GM23248 (cell line): Measurements from ENCODE around the gene CNTNAP1. TPM values are rescaled to one million over a fixed set of nuclear protein-coding genes. Genes with fewer than 3 reads are reported as not detected.

Experiments used
- DNase-seq: peaks from one replicate; pipeline ENCODE4 v3.0.0-alpha.2; 2015
- H2AFZ ChIP-seq: fragments of 200-600 bp; sonication (generic); 2 replicates; pipeline ENCODE4 v1.6.1; 2016; ENCODE audit warnings: antibody characterized with exemption
- H3F3A ChIP-seq: fragments of 200-600 bp; sonication (generic); 2 replicates; pipeline ENCODE4 v1.6.1; 2016; ENCODE audit warnings: mild to moderate bottlenecking, antibody characterized with exemption, mixed run types; ENCODE audit not compliant: insufficient read depth
- H3K27ac ChIP-seq: fragments of 200-600 bp; sonication (generic); 2 replicates; pipeline ENCODE4 v1.5.1; 2016; ENCODE audit warnings: mild to moderate bottlenecking
- H3K27me3 ChIP-seq: fragments of 200-600 bp; sonication (generic); replicated peaks from 2 replicates; pipeline ENCODE4 v1.6.1; 2016; ENCODE audit warnings: mild to moderate bottlenecking; ENCODE audit not compliant: insufficient read depth
- H3K36me3 ChIP-seq: fragments of 200-600 bp; sonication (generic); 2 replicates; pipeline ENCODE4 v1.6.1; 2016; ENCODE audit warnings: low read depth, mild to moderate bottlenecking
- H3K4me1 ChIP-seq: fragments of 200-600 bp; sonication (generic); 2 replicates; pipeline ENCODE4 v1.6.1; 2016; ENCODE audit warnings: mild to moderate bottlenecking; ENCODE audit not compliant: insufficient read depth
- H3K4me2 ChIP-seq: fragments of 200-600 bp; sonication (generic); one replicate; pipeline ENCODE4 v1.6.1; 2016; ENCODE audit warnings: mild to moderate bottlenecking; ENCODE audit not compliant: unreplicated experiment
- H3K4me3 ChIP-seq: fragments of 200-600 bp; sonication (generic); 2 replicates; pipeline ENCODE4 v1.5.1; 2016; ENCODE audit warnings: mild to moderate bottlenecking
- H3K79me2 ChIP-seq: fragments of 200-600 bp; sonication (generic); 2 replicates; pipeline ENCODE4 v1.6.1; 2016; ENCODE audit warnings: mild to moderate bottlenecking; ENCODE audit not compliant: insufficient read depth
- H3K9ac ChIP-seq: fragments of 200-600 bp; sonication (generic); 2 replicates; pipeline ENCODE4 v1.6.1; 2016; ENCODE audit warnings: mild to moderate bottlenecking
- H3K9me2 ChIP-seq: fragments of 200-600 bp; sonication (generic); 2 replicates; pipeline ENCODE4 v1.6.1; 2016; ENCODE audit warnings: mixed run types, mild to moderate bottlenecking, moderate library complexity; ENCODE audit not compliant: insufficient read depth
- H3K9me3 ChIP-seq: fragments of 200-600 bp; sonication (generic); one replicate; pipeline ENCODE4 v1.6.1; 2017; ENCODE audit warnings: low read depth
- H4K20me1 ChIP-seq: fragments of 200-600 bp; sonication (generic); 2 replicates; pipeline ENCODE4 v1.6.0; 2016; ENCODE audit not compliant: insufficient read depth
- EZH2 ChIP-seq: fragments of 200-600 bp; sonication (generic); IDR thresholded peaks from 2 replicates; pipeline ENCODE4 v1.6.1; 2018; ENCODE audit warnings: antibody characterized with exemption, mild to moderate bottlenecking; ENCODE audit not compliant: insufficient read depth, poor library complexity, severe bottlenecking
- EZH2phosphoT487 ChIP-seq: fragments of 200-600 bp; sonication (generic); IDR thresholded peaks from 2 replicates; pipeline ENCODE4 v1.6.1; 2018; ENCODE audit warnings: antibody characterized with exemption, moderate library complexity, mild to moderate bottlenecking, low read depth; ENCODE audit not compliant: insufficient read depth
- WGBS, 2 experiments: methylation state at CpG; one replicate each; pipeline ENCODE4 v1.1.6; 2015 to 2017; ENCODE audit warnings: low lambda C conversion rate in 2 of 2, low coverage in 1 of 2; ENCODE audit errors: missing lambda C conversion rate in 2 of 2; 5-methylcytosine and 5-hydroxymethylcytosine counted together
- in situ Hi-C: fragments of 300-500 bp; cut with MboI; formaldehyde crosslinking; loops from 2 replicates; pipeline ENCODE4 v1.15.0; 2020
- polyA plus RNA-seq: library from polyadenylated mRNA; unstranded; fragments of >200 nt; fragmentation: Nextera tagmentation; extraction: Ambion mirVana; gene quantifications from 2 replicates; pipeline ENCODE4 v1.2.1, GENCODE V29; 2016
- total RNA-seq: library from RNA; depleted of rRNA; stranded (reverse); fragments of >200 nt; shearing (Covaris generic); gene quantifications from 2 replicates; pipeline ENCODE4 v1.2.3, GENCODE V29; 2014

CNTNAP1 gene
- total and polyA plus RNA-seq, 2 experiments from 2014 or later, result 3.6 to 24.5 TPM

DNA sequence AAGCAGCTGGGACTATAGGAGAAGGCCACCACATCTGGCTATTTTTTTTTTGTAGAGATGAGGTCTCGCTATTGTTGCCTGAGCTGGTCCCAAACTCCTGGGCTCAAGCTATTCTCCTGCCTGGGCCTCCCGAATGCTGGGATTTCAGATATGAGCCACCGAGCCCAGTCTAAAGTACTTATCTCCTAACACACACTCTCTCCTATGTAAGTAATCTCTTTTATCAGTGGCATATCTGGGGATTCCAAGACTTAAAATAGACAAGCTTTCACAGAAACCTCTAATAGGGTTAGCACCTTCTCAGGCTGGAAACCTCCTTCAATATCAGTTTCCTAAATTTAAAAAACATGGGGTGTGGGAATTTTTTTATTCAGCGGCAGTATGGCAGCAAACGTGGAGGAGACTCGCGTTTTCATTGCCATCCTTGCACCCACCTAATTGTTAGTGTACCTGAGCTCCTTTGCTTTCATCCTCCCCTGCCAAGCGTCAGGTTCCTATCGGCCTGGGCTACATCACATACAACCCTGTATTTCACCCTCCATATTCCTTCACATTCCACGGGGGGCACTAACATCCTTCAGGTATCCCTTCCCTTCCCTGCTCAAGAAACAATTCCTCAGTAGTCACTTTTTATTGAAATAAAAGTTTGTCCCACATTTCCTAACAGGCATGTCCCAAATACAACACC, 61.4 kb downstream of the CNTNAP1 start:
- H3K79me2 ChIP-seq, result peaks cover 58% of the 10 kb centered on the region
- TF ChIP-seq EZH2 (no peak), EZH2phosphoT487 (no peak)
- no peak for DNase-seq
- peaks cover 8% of the 10 kb centered on the region for H3K4me1 ChIP-seq
- peak overlapping the region; percentile 60 for H3K27ac ChIP-seq
- H3K4me2 ChIP-seq, result peak overlapping the region; percentile 73
- peak overlapping the region; percentile 77 for H3K4me3 ChIP-seq
- no peaks in the 10 kb centered on the region for H3F3A ChIP-seq
- no peaks in the 10 kb centered on the region for H3K27me3 ChIP-seq
- in situ Hi-C loops, result loop anchor here (25.0 kb wide), 1 partner anchor 194 kb away; no protein-coding TSS in a partner anchor
- H3K36me3 ChIP-seq, result no peaks in the 10 kb centered on the region
- H3K9me2 ChIP-seq, result no peaks in the 10 kb centered on the region
- H4K20me1 ChIP-seq, result no peaks in the 10 kb centered on the region
- WGBS, 2 experiments, result 62 to 63% methylated on average over 10 of the region's 10 CpGs
- H3K9me3 ChIP-seq, result no peaks in the 10 kb centered on the region
- H2AFZ ChIP-seq, result peak overlapping the region; percentile 91
- peak overlapping the region; percentile 88 for H3K9ac ChIP-seq

DNA sequence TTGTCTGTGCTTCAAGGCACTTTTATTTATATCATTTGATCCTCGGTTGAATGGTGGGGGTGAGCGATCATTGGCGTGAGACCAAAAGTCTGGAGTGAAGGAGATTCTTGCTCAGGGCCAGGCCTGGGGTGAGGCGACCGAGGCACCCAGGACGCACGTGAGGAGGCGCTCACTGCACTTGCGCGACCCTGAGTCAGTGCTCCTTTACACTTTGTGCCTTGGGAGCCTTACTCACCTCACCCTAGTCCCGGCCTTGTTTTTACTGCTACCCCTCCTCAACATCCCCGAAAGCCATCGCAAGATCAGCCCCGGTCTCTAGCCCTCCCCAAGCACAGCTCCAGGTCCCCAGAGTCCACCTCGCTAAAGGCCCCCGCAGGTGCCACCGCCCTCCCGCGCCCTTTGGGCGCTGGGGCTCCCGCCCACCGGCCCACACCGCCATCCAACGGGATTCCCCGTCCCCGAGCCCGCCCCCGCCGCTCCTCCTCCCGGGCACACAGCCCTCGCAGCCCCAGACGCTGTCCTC, 62.0 kb downstream of the CNTNAP1 start:
- Histone ChIP-seq H3K9ac (peak overlapping the region; percentile 88), H3F3A (no peaks in the 10 kb centered on the region), H3K79me2 (peaks cover 52% of the 10 kb centered on the region), H3K4me2 (peak overlapping the region; percentile 73), H3K9me2 (no peaks in the 10 kb centered on the region), H3K4me3 (peak overlapping the region; percentile 77), H4K20me1 (no peaks in the 10 kb centered on the region), H3K9me3 (no peaks in the 10 kb centered on the region), H3K27me3 (no peaks in the 10 kb centered on the region), H3K4me1 (peaks cover 8% of the 10 kb centered on the region), H2AFZ (peak overlapping the region; percentile 91), H3K36me3 (no peaks in the 10 kb centered on the region), H3K27ac (peak overlapping the region; percentile 60)
- in situ Hi-C loops, result loop anchor here (25.0 kb wide), 1 partner anchor 193 kb away; no protein-coding TSS in a partner anchor
- TF ChIP-seq EZH2, result no peak
- no peak for TF ChIP-seq EZH2phosphoT487
- DNase-seq, result peak; percentile 80
- WGBS, 2 experiments, result 3% methylated on average over 20 to 31 of the region's 32 CpGs

DNA sequence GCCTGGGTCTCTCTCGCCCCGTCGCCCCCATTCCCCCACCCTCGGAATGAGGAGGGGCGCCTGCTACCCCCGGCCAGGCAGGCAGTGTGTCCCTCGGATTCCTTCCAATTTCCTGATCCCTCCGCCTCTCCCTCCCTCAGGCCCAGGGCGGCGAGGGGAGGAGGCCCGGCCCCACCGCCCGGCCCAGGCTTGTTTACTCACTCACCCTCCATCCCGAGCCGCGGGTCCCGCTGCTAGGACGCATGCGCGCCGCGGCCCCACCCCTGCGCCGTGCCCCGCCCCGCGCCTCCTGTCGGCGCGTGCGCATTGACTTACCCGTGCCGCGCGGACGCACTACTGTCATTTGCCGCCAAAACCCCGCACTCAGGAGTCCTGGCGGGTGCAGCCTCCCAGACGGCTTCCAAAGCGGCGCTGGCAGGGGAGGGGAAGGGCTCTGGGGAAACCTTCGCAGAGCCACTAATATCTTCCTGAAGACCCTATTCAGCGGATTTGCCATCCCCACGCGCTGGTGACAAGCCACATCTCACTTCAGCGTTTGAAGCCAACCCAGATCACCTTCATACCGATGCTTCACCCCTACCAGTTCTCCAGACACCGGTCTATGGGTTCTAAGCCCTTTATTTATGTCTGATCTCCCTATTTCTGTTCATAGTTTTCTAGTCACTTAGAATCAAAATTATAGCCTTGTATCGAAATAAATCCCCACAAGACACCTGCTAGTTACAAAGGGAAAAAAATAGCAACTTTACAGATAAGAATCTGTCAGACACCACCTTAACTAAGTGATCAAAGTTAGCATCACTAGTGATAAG, 62.7 kb downstream of the CNTNAP1 start, which contains the start of gene EZH1:
EZH1 (minus strand) TSS at position 235 of the 812 bp plus-strand sequence. CDS start 16,099 bp downstream, outside the sequence.
- in situ Hi-C loops, result loop anchor here (25.0 kb wide), 1 partner anchor 192 kb away; no protein-coding TSS in a partner anchor
- H3K4me3 ChIP-seq, result peak within 1 kb of the TSS; percentile 77
- H3K9me3 ChIP-seq, result no peaks in the 10 kb centered on the region
- H3K9me2 ChIP-seq, result no peaks in the 10 kb centered on the region
- peaks cover 45% of the 10 kb centered on the region for H3K79me2 ChIP-seq
- peak within 1 kb of the TSS; percentile 60 for H3K27ac ChIP-seq
- H3K4me2 ChIP-seq, result peak within 1 kb of the TSS; percentile 73
- H3F3A ChIP-seq, result no peaks in the 10 kb centered on the region
- no peaks in the 10 kb centered on the region for H3K36me3 ChIP-seq
- no peaks in the 10 kb centered on the region for H4K20me1 ChIP-seq
- peak within 1 kb of the TSS; percentile 91 for H2AFZ ChIP-seq
- H3K27me3 ChIP-seq, result no peaks in the 10 kb centered on the region
- H3K4me1 ChIP-seq, result peaks cover 8% of the 10 kb centered on the region
- TF ChIP-seq EZH2phosphoT487, result no peak
- TF ChIP-seq EZH2, result no peak
- WGBS, 2 experiments, result 5 to 8% methylated on average over 28 to 32 of the region's 50 CpGs
- DNase-seq, result peak; percentile 97
- peak within 1 kb of the TSS; percentile 88 for H3K9ac ChIP-seq

DNA sequence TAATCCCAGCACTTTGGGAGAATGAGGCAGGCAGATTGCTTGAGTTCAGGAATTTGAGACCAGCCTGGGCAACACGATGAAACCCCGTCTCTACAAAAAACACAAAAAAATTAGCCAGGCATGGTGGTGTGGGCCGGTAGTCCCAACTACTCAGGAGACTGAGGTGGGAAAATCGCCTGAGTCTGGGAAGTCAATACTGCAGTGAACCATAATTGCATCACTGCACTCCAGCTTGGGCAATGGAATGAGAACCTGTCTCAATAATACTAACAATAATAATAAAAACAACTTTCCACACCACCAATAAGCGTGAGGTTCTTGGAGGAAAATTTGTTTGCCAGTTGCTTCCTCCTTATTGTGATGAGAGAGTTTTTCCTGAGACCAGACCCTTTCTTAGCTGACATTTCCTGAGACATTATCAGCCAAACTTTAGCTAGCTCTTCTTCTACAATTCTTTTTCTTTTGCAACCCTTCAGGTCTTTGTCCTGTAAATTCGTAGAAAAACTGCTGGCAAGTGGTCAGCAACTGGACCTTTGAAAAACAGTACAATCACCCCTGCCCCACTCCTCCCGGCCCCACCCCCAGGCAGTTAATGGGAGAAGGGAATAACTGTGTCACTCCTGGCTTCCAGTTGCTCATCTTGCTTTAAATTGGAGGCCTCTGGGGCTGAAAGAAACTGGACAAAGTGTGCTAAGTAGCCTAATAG, 66.0 kb downstream of the CNTNAP1 start:
- Histone ChIP-seq H3K9me3 (no peaks in the 10 kb centered on the region), H3F3A (no peaks in the 10 kb centered on the region), H2AFZ (no peak overlapping the region), H3K36me3 (no peaks in the 10 kb centered on the region), H3K4me3 (no peak overlapping the region), H3K9me2 (no peaks in the 10 kb centered on the region), H3K4me1 (peaks cover 8% of the 10 kb centered on the region), H3K79me2 (peaks cover 12% of the 10 kb centered on the region), H3K27me3 (no peaks in the 10 kb centered on the region), H4K20me1 (no peaks in the 10 kb centered on the region), H3K9ac (no peak overlapping the region), H3K27ac (no peak overlapping the region), H3K4me2 (no peak overlapping the region)
- peak; percentile 7 for DNase-seq
- TF ChIP-seq EZH2phosphoT487, result no peak
- no peak for TF ChIP-seq EZH2
- 17 to 20% methylated on average over 7 of the region's 7 CpGs for WGBS, 2 experiments
- in situ Hi-C loops, result loop anchor here (25.0 kb wide), 1 partner anchor 189 kb away; no protein-coding TSS in a partner anchor
